Stimulated activated CD8-positive, alpha-beta memory T cell treated with anti-CD3 and anti-CD28 coated beads, Interleukin-15, amount 100 ng/mL, for 48 hours (primary cell): ENCODE results near the gene BRD9.
"Not testable (repeated sequence)": the region's sequence is repeated elsewhere in the genome, so short reads cannot be mapped to it uniquely, and the experiment has no call there.

ENCODE experiments used
- DNase-seq, 2 donors: peaks; one replicate each; pipeline ENCODE4 v3.0.0-alpha.2; 2020; ENCODE audit warnings: low read depth in 2 of 2

The BRD9 gene

DNA sequence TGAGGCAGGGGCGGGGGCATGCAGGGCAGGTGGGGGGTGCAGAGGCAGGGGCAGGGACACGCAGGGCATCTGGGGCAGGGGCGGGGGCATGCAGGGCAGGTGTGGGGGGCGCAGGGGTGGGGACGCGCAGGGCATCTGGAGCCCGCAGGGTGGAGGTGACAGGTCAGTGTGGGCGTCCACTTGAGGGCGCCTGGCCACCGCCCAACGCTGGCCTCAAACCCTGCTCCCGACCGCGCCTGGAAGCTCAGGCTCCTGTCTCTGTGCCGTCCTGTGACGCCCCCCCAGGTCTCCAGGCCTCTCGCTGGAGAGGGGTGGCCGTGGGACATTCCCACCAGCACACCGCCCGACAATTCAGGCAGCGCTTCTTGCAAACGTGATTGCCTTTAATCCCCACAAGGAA, 48.7 kb downstream of the BRD9 start:
- not testable (repeated sequence) for DNase-seq

DNA sequence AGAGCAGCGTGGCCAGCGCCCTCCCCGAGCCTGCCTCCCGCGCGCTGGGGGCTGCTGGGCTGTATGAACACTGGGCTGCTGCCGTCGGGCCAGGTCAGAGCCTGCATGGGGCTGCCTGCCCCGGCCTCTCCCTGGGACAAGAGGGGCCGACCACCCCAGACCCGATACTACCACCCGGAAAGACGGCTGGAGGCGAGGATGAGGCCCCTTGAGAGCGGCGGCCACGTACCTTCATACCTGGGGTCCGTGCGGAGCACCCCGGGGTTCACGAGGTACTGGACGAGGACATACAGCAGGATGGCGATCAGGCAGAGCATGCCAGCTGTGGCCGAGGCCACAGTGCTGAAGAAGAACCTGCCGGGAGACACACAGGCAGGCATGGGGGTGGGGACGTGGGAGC, 49.2 kb downstream of the BRD9 start:
- not testable (repeated sequence) for DNase-seq

DNA sequence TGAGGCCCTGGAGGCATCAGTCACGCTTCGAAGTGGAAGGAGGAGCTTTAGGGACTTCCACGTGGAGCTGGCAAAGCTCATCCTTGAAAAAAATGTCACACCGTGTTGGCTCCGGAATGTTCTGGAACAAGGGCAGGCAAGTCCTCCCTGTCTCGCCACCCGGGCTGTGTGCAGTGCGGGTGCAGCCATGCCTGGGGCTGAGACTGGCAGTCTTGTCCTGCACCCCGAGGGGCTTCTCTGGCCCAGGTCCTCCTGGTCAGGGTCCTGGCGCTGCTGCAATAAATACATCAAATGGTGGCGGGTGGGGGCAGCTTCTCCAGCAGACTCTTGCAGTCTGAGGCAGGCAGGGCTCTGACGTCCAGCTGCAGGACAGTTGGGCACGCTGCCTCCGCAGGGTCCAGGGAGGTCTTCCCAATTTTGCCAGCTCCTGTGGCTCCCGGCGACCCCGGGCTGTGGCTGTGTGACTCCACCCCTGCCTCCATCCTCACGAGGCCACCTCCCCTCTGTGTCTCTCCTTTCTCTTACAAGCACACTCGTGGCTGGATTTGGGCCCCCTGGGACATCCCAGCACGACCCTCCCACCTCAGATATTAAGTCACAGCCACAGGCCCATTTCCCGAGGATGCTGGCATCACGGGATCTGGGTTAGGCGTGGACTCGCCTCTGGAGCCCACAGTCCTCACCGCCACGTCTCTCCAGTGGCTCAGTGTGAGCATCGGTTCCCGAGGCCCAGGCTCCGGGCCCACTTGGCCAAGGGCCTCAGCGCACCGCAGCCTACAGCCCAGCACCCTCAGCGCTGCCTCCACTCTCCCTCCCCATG, 50.0 kb downstream of the BRD9 start:
- not testable (repeated sequence) for DNase-seq

DNA sequence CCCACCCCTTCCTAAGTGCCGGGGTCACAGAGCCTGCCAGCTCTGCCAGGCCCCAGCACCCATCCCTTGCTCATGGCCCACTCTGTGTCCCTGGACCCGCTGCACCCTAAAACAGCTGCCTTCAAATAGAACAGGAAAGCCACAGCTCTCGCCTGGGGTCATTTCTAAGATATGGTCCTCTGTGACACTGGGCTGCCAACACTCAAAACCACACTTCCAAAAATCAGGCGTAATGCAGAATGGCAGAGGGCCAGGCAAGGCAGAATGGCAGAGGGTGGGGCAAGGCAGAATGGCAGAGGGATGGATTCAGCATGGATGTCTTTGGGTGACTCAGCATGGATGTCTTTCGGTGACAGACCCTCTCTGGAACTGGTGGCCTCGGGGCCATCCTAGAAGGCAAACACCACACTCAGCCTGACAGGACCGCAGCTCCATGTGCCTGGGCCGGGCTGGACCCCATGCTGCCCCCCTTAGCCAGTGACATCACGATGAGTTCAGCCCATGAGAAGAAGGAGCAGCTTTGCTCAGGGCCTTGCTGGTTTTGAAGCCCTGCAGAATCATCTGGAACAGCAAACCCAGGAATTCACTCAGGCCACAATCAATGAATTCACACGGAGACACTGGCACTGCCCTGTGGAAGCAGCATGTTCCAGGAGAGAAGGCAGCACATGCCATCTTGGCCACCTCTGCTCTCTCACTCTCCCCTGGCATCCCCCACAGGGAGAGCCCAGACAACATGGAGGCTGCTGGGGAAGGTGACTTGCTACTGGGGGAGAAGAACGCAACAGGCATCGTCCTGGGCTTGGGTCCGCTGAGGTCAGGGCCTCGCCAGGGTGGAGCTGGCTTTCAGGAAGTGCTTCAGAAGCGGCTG, 50.8 kb downstream of the BRD9 start:
- not testable (repeated sequence) for DNase-seq

DNA sequence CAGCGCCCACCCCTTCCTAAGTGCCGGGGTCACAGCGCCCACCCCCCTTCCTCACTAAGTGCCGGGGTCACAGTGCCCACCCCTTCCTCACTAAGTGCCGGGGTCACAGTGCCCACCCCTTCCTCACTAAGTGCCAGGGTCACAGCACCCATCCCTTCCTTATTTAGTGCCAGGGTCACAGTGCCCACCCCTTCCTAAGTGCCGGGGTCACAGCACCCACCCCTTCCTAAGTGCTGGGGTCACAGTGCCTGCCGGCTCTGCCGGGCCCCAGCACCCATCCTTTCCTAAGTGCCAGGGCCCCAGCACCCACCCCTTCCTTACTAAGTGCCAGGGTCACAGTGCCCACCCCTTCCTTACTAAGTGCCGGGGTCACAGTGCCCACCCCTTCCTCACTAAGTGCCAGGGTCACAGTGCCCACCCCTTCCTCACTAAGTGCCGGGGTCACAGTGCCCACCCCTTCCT, 51.6 kb downstream of the BRD9 start:
- DNase-seq: not testable (repeated sequence)

DNA sequence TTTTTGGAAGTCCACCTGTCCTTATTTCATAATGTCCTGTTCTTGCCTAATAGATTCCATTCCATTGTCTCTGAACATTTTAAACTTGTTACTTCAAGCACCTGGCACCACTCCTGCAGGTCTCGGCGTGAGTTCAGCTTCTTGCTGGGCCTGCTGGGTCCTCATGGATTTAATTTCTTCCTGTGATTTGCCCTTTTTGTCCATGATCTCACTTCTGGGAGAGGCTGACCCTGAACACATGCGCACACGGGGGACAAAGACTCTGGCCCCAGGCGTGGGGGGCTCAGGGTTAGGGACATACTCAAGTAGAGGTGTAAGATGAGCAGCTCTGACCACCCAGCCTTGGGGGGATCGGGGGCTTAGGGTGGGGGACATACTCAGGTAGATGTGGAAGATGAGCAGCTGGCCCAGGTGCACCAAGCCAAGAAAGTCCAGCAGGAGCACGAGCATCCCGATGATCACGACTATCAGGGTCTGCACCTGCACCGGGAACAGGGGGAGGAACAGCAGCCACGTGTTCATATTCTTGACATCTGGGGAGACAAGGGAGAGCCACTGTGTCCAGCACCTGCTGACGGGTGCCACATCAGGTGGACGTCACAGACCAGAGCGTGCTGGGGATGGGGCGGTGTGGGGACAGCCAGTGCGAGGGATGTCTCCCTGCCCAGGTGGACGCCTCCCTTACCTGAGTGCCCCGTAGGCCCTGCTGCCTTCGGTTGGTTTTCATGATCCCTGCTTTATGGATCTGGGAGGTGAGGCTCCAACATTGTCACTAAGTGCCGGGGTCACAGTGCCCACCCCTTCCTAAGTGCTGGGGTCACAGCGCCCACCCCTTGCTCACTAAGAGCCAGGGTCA, 52.3 kb downstream of the BRD9 start:
- DNase-seq: not testable (repeated sequence)

DNA sequence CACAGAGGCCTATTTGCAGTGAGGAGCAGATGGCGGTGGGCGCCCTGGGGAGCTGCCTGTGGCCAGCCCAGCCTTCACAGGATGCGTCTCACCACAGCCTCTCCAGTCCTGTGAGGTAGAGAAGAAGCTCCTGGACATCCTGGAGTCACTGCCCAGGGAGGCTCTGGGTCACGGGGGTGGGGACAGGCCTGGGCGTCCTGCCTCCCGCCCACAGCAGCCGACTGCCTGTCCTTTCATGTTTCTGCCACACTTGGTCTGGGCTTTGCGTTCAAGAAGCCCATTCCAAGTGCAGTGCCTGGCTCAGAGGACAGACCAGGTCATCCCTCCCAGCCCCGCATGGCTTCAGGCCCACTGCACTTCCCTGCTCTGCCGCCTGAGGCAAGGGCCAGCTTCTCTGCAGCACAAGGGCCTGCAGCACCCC, 54.2 kb downstream of the BRD9 start:
- DNase-seq: not testable (repeated sequence)

DNA sequence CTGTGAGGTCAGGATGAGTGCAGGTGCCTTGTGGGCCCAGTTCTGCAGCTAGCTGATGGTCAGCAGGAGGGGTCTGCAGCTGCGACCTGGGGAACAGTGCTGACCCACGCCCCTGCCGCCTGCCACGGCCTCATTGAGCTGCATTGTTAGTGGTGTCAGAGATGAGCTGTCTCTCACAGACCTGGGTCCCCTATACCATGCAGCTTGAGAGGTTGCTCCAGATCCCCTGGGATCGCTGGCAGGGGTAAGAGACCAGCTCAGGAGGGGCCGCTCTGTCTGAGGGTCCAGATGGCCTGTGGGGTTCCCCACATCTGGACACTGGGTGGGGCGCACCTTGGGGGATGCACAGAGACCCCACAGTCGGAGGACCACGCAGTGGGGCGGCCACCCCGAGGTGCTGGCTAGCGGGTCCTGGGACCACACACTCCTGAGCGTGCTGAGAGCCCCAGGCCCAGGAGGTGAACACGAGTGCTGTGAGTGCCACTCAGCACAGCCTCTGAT, 54.9 kb downstream of the BRD9 start:
- not testable (repeated sequence) for DNase-seq

DNA sequence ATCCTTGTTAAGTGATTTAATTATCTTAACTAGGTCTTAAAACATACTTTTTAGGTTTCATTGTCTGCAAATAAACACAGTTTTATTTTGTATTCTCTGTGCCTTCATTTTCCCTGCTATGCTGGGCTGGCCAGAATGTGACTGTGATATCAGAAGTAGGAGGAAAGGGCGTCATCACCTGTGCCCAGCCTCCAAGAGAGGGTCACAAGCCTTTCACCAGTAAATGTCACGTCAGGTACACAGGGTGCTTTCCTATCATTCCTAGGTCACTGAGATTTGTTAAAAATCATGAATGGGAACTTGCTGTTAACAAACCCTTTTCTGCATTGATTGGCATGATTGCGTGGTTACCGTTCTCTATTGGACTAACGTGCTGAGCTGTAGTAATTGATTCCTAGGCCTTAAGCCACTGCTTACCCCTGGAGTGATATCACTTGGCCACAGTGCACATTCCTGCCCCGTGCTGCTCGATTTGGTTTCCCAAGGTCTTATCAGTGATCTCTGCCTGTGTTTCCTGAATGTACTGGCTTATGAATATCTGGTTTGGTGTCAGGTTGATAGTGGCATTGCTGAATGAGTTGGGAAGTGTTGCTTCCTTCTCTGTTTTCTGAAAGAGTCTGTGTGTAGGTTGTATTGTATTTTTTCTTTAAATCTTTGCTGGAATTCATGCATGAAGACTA, 56.5 kb downstream of the BRD9 start:
- not testable (repeated sequence) for DNase-seq

DNA sequence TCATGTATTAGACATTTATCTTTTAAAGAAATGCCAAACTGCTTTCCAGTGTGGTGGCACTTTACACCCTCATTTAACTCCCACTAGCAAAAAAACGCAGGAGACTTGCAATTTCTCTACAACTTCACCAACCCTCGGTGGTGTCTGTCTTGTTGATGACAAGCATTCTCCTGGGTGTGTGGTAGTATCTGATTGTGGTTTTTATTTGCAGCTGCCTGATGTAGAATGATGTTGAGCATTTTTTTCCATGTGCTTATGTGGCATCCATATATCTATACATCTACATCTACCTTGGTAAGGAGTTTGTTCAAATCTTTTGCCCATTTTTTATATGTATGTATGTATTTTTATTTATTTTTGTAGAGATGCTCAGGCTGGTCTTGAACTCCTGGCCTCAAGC, 58.6 kb downstream of the BRD9 start:
- DNase-seq: not testable (repeated sequence)

DNA sequence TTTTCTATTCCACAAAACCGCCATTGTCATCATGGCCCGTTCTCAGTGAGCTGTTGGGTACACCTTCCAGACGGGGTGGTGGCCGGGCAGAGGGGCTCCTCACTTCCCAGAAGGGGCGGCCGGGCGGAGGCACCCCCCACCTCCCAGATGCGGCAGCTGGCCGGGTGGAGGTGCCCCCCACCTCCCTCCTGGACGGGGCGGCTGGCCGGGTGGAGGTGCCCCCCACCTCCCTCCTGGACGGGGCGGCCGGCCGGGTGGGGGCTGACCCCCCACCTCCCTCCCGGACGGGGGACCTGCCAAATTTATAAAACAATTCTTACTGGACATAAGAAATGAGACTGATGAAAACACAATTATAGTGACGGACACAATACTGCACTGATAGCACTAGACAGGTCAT, 64.4 kb downstream of the BRD9 start:
- DNase-seq: not testable (repeated sequence)

DNA sequence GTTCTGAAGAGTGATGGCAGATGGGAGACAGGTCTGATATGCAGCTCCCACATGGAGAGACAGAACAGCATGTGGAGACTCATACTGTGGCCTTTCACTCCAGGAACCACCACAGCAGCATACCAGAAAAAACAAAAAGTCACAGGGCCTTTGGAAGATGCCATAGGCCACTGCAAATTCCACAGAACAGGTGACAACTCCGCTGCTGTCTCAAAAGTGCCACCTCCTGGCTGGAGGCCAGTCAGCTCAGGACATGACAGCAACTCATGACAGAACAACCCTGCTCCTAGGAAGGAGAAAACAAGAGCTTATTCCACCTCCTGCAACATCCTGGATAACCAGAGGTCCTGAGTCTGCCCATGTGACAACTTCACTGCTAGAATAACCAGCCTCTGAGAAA, 67.1 kb downstream of the BRD9 start:
- not testable (repeated sequence) for DNase-seq

DNA sequence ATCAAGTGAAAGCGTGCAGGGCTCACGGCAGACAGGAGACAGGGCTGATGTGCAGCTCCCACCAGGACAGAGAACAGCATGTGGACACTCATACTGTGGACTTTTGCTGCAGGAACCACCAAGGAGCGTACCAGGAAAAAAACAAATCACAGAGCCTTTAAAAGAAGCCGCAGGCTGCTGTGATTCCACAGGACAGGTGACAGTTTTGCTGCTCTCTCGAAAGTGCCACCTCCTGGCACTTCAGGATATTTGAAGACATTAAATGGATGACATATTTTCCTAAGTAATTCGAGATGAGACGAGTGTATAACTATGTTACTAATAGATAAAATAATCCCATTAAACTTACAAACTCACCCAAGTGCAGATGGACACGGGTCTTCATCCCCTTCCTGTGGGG, 71.1 kb downstream of the BRD9 start:
- DNase-seq: no peak

DNA sequence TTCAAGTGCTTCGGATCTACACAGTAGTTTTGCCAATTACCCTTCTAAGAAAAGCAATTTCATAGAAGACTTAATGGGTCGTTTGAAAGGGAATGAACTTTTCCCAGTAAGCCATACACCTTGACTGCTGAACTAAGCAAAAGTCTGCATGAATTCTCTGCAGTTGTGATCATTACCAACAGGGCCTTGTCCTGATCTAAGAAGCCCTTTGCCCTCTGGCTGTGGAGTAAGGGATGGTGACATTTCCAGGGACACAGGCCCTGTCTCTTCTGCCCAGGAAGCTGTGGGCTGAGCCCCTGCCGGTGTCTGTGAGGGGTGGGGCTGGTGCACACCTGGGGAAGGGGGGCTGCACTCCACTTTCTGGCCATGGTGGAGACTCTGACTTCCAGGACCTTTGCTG, 72.4 kb downstream of the BRD9 start:
- no peak for DNase-seq

DNA sequence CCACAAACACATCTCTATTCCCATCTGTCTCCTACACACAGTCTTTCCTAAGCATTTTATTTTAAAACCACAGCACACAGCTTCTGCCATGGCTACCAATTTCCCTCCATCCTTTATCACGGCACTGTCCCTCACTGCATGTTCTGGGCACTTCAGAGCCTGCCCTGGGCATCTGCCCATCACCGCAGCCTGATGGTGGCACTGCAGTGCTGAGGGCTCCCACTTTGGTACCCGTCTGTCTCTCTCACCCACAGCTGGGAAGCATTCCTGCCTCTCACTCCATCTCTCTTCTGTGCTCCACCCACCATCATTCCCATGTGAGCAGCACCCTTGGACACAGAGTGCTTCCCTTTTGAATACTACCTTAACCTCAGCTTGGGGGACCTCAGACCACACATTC, 73.5 kb downstream of the BRD9 start:
- no peak for DNase-seq

DNA sequence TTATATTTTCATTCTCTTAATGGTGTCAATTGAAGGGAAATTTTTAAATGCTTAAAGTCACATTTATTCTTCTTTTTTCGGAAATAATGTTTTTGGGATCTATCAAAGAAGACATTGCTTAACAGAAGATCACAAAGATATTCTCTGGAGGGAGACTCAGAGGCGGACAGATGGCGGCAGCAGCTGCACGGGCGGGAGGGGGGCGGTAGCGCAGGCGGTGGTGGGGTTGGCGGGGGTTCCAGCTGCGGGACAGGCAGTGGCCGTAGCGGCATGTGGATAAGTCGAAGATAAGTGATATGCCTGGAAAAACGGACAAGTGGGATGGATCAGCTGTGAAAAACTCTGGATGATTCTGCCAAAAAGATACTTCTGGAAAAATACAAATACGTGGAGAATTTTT, 76.4 kb downstream of the BRD9 start:
- no peak for DNase-seq

DNA sequence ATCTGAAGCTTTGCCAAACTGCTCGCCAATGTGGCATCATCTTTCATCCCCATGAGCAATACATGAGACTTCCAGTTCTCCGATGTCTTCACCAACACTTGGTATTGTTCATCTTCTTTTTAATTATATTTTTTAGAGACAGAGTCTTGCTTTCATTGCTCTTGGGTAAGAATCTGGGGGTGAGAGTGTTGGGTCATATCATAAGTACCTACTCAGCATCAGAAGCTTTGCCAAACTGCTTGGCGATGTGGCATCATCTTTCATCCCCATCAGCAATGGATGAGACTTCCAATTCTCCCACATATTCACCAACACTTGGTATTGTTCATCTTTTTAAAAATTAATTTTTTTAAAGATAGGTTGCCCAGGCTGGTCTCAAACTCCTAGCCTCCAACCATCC, 77.2 kb downstream of the BRD9 start:
- DNase-seq: no peak
